ENCODE data around the gene FERMT2. TPM values are rescaled to one million over a fixed set of nuclear protein-coding genes. Genes with fewer than 3 reads are reported as not detected.

The FERMT2 gene
- total and polyA plus RNA-seq, 12 donors: 22.8 to 53.8 (median 40.1) TPM

- intact Hi-C loops (cut with DNase I): no loop called here
- Histone ChIP-seq H3K4me3 (no peak overlapping the region), H3K27me3 (no peaks in the 10 kb centered on the region), H3K27ac (no peak overlapping the region), H3K4me1 (replicated peaks in 1 of 2) (peaks cover 9 to 13% of the 10 kb centered on the region in 2 donors), H3K9me3 (replicated peaks in 1 of 3) (no peaks in the 10 kb centered on the region), H3K36me3 (replicated peaks in 1 of 2) (no peaks in the 10 kb centered on the region)
- no peak for TF ChIP-seq CTCF (IDR thresholded peaks at IDR 0.05)
- TF ChIP-seq POLR2A (IDR thresholded peaks at IDR 0.05): no peak
- no peak for DNase-seq
- 67 to 71% (median 69%) methylated on average over 4 of the region's 4 CpGs for WGBS, 4 donors
Measured at GRCh38 chr14:52913271-52913670, 37.6 kb downstream of the FERMT2 start.

- no peak for DNase-seq
- no peak for TF ChIP-seq POLR2A (IDR thresholded peaks at IDR 0.05)
- TF ChIP-seq CTCF (IDR thresholded peaks at IDR 0.05): no peak
- WGBS, 4 donors: 58 to 75% (median 64%) methylated on average over 3 of the region's 3 CpGs
- peaks cover 0 to 4% of the 10 kb centered on the region in 2 donors for H3K4me1 ChIP-seq (replicated peaks in 1 of 2)
- no peaks in the 10 kb centered on the region for H3K9me3 ChIP-seq (replicated peaks in 1 of 3)
- no peak overlapping the region for H3K27ac ChIP-seq
- H3K36me3 ChIP-seq (replicated peaks in 1 of 2): no peaks in the 10 kb centered on the region
- no peak overlapping the region for H3K4me3 ChIP-seq
- intact Hi-C loops (cut with DNase I): no loop called here
- no peaks in the 10 kb centered on the region for H3K27me3 ChIP-seq
Measured at GRCh38 chr14:52911904-52912303, 38.9 kb downstream of the FERMT2 start.

DNA sequence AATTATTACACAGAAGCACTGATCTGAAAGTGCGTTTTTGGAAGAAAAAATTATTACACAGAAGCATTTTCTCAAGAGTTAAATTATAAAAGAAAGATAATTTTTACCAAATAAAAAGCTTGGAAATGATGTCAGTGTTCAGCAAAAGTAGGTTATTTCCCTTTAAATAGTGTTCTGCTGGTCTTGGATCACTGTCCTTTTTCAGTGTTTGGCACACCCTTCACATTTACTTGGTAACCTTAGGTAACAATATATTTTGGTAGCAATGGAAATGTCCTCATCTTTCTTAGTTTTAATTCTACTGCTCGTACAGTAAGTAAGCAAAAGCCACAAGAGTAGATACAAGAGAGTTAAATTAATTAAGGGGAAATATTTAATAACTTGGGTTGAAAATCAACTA, 40.3 kb downstream of the FERMT2 start:
- Histone ChIP-seq H3K4me1 (replicated peaks in 1 of 2) (peaks cover 0 to 14% of the 10 kb centered on the region in 2 donors), H3K27ac (no peak overlapping the region), H3K27me3 (no peaks in the 10 kb centered on the region), H3K4me3 (no peak overlapping the region), H3K9me3 (replicated peaks in 1 of 3) (no peaks in the 10 kb centered on the region), H3K36me3 (replicated peaks in 1 of 2) (no peaks in the 10 kb centered on the region)
- no peak for TF ChIP-seq POLR2A (IDR thresholded peaks at IDR 0.05)
- no peak for TF ChIP-seq CTCF (IDR thresholded peaks at IDR 0.05)
- WGBS, 4 donors: 50 to 74% (median 68%) methylated on average over 2 of the region's 2 CpGs
- DNase-seq: no peak
- intact Hi-C loops (cut with DNase I): no loop called here

DNA sequence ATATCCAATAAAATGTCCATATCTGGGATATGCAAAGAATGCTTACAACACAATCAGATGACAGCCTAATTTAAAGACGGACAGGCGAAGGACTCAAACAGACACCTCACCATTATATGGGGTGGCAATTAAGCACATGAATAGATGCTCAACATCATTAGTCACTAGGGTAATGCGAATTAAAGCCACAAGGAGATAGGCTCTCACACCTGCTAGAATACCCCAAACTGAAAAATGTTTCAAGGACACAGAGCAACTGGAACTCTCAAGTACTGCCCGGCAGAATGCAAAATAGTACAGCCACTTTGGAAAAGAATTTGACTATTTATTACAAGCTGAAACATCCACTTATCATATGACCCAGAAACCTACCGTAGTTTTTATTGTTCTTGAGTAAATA, 42.9 kb downstream of the FERMT2 start:
- H3K4me3 ChIP-seq: no peak overlapping the region
- DNase-seq: no peak
- no peaks in the 10 kb centered on the region for H3K27me3 ChIP-seq
- intact Hi-C loops (cut with DNase I): no loop called here
- no peak overlapping the region for H3K27ac ChIP-seq
- no peak for TF ChIP-seq POLR2A (IDR thresholded peaks at IDR 0.05)
- no peak for TF ChIP-seq CTCF (IDR thresholded peaks at IDR 0.05)
- 84 to 94% (median 91%) methylated on average over 5 of the region's 5 CpGs for WGBS, 4 donors
- H3K4me1 ChIP-seq (replicated peaks in 1 of 2): peaks cover 0 to 20% of the 10 kb centered on the region in 2 donors
- no peaks in the 10 kb centered on the region for H3K36me3 ChIP-seq (replicated peaks in 1 of 2)
- H3K9me3 ChIP-seq (replicated peaks in 1 of 3): no peaks in the 10 kb centered on the region
